Activated CD4-positive, CD25-positive, alpha-beta regulatory T cell (primary cell): ENCODE results near the gene TMEM202.
"Not testable (repeated sequence)": the region's sequence is repeated elsewhere in the genome, so short reads cannot be mapped to it uniquely, and the experiment has no call there.

ENCODE experiments used
- DNase-seq, 4 experiments: peaks; one replicate each; lab custom pipeline; 2025; lab: John Stamatoyannopoulos, UW

Gene TMEM202, protein sequence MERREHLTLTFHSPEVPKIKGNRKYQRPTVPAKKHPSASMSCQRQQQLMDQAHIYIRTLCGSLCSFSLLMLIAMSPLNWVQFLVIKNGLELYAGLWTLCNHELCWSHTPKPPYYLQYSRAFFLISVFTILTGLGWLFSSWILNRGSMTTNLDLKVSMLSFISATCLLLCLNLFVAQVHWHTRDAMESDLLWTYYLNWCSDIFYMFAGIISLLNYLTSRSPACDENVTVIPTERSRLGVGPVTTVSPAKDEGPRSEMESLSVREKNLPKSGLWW

DNA sequence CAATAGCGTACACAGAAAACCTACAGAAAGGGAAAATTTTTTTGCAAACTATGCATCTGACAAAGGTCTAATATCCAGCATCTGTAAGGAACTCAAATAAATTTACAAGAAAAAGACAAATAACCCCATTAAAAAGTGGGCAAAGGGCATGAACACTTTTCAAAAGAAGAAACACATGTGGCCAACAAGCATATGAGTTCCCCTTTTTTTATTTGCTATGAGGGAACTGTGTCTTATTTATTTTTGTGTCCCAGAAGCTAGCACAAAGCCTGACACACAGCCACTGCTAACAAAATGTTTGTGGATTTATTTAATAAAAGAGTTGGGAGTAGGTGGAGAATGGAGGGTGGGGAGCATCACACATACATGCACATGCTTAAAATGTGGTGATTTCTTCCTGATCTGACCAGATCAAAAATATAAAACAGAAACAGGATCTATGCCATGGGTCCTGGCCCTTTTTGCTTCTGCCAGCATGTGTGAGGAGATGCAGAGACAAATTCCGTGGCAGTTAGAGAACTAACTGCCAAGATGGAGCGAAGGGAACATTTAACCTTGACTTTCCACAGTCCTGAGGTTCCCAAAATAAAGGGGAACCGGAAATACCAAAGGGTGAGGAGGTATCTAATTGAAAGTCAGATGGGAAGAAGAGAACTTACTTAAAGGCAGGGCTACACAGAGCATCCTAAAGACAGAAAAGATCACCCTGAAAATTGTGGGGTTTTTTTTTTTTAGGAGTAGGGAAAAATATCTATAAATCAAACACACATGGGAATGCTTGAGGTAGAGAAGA is at the start of gene TMEM202:
Gene TMEM202, plus strand, starts transcription at position 510 of the 793 bp plus-strand sequence. Its CDS starts 22 bp downstream, at position 532.
- DNase-seq, result no peak

DNA sequence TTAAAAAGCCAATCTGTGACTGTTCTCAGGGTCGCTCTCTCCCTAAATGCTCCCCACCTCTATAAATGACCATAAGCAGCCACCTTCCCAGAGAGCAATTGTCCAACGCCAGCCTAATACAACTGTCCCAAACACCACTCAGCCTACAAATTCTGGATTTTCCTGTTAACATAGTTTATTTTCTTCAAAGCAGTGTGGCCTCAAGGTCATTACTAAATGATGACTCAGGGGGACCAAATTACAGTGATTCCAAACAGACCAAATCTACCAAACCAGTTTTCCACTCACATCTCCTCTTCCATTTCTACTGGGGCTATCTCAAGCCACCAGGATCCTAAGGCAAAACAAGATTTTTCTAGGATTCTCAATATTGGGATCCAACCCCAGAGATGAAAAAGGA is 44.8 kb upstream of the TMEM202 start:
- DNase-seq, result no peak

DNA sequence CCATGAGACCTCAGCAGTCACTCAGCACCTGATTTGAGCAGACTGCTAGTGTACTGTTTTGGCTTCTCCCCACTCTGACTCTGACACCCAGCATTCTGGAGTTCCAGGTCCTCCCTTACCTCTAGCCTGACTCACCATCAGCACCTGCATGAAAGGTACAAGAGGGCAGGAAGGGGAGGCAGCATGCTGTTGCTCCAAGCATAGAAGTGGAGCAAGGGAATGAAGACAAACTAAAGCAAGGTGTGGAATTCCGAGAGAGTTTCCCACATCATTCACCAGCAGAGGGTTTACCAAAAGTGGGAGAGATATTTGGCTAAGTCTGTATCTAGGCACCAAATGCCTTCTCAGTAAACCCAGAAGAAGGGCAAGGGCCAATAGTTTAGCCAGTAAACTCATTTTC is 43.6 kb upstream of the TMEM202 start:
- DNase-seq, result no peak

DNA sequence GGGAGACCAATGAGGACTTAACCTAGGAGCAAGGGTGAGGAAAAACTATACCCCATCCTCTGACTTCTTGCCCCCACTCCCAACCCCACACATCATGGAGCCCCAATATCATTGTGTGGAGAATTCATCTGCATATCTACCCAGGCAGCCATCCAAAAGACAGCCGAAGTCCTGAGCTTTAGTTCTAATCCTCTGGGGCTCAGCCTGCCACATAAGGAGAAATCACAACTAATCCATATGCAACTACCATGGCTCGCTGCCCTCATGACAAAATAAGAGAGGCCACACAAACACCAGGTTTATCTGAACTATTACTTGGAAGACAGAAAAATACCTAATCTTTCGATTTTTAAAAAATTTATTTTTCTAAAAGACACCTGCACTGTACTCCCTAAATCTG is 40.0 kb upstream of the TMEM202 start:
- no peak for DNase-seq

DNA sequence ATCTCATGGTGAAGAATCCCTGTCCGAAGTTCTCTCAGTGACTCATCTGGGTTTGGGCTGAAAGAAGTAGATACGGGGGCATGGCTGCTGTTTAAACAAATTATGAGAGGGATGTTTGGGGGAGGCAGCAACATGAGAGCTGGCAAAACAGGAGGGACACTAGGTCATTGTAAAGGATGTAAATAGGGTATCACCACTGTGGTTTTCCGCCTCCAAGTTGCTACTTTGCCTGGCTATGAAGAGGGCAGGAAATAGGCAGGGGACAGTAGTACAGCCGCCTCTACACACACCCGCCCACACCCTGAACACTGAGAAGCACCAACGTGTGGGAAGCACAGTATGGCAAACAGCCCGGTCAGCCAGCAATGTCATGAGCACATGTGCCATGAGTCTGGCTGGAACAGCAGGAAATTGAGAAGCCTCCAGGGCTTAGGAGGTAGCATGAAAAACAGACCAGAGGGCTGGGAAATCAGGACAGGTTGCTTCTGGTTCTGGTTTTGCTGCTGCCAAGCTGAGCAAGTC is 39.4 kb upstream of the TMEM202 start:
- no peak for DNase-seq

DNA sequence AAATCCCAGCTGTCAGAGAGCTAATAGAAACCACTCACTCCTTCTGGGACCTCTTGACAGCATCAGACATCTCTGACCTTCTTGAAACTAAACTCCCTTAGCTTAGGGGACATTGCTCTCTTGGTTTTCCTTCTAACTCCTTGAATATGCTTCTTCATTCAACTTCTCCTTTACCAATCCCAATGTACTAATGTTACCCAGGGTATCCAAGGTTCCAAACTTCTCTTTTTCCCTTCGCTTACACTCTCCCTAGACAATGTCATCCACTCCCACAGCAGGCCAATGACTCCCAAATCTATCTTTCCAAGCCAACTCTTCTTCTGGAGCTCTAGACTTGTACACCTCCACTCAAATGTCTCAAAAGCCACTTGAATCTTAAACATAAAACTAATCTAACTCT is 36.9 kb upstream of the TMEM202 start:
- no peak for DNase-seq

DNA sequence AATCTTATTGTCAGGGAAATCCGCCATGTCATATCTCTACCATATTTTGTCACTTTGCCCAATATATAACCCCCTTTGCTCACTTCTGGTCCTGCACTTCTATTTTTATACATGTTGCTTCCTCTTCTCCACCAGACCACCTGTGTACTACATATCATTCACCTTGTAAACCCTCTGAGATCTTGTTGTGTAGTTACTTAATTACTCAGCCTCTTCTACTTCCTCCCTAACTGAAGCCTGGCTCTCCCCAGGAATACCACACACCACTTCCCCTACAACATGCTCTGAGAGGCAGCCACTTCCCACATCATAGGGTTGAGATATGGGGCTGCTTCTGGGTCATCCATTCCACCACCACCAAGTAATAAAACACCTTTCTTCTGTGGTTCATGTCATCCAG is 32.3 kb upstream of the TMEM202 start:
- no peak for DNase-seq

DNA sequence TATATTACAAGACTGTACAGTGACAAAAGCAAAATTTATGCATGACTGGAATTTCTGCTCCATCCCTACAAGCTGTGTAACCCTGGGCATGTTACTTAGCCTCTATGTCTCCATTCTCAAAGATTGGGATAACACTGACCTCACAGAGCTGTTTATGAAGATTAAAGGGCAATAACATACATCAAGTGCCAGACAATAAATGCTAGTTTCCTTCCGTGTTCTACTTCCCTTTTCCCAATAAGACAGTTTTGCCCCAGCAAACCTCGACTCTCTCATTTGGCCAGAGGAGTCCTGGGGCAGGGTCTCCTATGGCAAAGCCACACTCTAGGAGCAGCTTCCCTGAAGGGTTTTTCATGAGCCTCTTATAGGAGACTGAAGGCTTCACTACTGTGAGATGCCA is 29.8 kb upstream of the TMEM202 start:
- DNase-seq, result no peak

DNA sequence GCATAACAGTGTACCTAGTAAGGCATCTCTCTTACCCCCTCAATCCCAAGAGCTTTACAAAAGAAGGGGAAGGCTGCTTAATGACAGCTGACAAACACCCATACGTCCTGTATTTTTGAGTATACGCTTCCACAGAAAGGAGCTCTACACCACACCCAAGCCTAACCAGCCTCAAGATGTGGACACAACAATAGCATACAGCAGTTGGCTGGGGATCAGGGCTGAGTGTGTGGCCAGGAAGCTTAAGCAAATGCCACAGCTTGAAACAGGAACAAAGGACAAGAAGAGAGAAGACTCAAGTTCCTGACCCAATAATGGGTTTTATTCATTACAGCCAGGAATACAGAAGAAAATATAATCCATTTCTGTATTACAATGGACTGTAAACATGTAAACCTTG is 29.2 kb upstream of the TMEM202 start:
- DNase-seq, result no peak

DNA sequence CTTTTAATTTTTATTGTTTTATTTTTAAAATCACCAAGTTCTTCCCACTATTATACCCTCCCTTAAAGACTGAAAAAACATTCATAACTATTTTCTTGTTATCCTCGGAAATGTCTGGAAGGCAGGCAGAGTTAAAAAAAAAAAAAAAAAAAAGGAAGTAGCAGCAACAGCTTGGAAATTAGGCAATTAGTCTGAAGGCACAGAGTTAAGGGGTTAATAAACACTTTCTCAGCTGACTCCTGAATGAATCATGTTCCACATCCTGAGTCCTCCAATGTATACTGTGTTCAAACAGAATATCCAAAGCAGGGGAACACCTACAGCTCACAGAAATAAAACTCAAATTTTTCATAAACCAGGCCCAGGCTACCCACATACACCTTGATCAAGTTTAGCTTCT is 28.1 kb upstream of the TMEM202 start:
- DNase-seq, result no peak

DNA sequence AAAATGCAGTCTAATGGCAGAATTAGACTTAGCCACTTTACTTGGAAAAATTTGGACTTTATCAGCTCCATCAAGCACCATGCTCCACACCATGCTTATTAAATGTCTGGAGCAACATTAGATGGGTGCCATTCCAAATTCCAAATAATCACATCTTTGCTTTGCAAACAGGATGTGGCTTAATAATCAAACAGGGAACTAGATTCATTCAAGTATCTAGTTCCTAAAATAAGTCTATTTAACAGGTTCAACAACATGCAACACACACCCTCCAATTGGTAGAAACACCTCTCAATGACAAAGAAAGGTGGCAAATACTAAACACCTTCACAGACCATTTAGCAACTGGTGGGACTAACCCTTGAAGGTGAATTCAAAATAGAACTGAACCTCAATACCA is 25.7 kb upstream of the TMEM202 start:
- no peak for DNase-seq

DNA sequence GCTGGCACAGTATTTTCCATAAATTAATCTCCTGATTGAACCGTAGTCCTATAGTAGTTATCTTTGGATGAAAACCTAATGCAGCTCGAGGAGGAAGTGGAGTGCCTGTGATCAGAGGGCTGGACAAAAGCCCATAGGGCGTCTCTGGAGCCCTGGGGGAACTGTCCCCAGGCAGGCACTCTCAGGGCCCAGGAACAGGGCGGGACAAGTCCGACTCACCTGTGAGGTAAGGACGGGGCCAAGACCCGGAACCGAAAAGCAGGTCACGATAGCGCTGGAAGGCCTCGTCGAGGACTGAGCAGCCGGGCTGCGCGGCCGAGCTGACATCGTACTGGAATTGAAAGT is 22.6 kb upstream of the TMEM202 start:
- DNase-seq, result peak in 2 of 4 experiments; percentile 45 to 50

DNA sequence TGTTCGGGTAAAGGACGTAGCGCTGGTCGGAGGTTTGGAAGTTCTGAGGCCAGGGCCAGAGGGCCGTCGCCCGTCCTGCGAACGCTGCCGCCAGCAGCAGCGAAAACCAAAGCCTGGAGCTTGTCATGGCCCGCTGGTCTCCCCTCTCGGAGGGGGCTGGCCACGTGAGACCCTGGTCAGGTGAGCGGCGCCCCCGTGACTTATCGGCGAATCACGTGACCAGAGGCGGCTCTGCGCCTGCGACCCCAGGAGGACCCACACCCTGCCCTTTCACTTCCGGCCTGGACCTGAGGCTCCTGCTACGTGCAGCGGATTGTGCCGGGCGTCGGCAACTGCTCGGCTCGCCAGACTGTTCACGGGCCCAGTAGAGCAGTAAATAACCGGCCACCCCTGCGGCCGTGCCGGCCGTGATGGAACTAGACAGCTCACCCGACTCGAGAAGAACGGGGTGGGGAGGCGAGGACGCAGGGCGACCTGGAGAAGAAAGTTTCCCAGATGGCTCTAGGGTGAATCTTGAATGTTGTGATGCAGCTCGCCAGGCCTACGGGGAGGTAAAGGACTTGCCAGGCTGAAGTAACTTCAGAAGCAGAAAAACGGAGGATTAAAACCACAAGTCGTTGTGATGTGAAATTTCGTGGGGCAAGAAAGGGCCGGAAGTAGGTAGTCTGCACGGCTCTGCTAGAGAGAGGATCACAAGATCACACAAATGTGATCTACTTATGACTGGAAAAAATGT is 22.1 kb upstream of the TMEM202 start, which contains the start of gene HEXA:
Gene HEXA, minus strand, starts transcription at position 169 of the 736 bp plus-strand sequence. Its CDS starts 42 bp downstream, at position 127.
- peak; percentile 90 to 94 (median 92) for DNase-seq

DNA sequence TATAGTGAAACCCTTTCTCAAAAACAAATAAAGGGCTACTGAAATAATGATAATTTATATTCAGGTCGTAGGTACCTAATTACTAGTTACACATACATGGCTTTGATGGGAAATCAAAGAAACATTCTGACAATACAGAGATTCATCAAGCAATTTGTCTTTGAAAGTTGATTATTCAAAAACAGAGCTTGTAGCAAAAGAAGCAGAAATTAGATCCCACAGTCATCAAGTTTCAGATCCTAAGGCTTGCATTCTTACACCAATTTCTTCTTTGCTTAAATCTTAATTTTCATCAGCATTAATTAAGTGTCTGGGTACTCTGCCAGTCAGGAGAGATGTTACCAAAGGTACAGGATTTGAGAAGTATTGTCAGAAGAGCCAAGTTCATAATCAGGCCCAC is 20.8 kb upstream of the TMEM202 start:
- no peak for DNase-seq

DNA sequence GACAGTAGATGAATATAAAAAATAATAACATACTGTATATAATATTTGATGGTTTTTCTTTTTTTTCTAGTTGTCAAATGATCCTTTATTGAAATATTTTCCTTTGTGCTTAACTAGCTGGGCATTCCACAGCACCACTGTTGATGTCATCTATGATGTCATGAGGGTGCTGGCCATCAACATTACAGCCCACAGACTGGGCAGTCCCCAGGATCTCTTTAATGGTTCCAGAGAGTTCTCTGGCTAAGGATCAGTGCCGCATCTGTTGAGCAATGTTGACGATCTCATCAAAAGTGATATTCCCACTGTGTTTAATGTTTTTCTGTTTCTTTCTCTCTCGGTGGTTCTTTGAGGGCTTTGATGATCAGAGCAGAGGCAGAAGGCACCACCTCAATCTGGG is 19.0 kb upstream of the TMEM202 start:
- DNase-seq, result not testable (repeated sequence)

DNA sequence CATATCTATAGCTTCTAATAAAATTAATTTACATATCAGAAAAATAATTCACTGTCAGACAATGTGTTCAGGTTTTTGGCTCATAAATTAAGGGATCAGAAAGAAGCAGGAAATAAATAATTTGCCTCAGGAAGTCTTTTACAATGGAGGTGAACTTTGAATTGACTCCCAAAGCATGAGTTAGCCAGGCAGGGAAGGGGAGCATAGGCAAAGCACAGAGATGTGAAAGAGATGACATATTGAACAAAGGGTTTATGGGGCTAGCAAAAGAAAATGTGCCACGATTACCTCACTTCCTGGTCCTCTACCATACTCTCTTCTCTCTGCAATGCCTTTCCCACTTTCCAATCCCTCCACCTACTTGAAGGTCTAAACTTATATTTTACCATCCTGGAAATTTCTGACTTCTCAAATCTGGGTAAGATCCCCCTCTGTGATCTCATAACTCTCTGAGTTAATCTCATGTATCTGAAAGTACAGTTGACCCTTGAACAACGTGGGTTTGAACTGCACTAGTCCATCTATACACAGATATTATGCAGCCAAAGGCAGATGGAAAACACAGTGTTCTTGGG is 18.2 kb upstream of the TMEM202 start:
- DNase-seq, result no peak

DNA sequence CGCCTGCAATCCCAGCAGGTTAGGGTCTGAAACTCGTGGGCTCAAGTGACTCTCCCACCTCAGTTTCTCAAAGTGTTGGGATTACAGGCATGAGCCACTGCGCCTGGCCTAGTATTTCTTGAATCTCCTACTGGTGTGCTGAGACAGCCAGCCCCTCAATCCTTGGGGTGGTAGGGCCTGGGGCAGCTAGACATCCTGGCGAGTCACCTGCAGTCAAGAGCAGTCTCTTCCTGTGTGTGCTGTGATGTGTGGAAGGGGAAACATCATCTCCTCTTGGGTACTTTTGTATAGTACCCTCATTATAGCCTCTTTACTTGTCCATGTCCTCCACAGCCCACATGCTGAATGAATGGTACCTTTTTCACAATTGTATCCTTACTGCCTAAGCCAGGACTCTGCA is 17.4 kb upstream of the TMEM202 start:
- no peak for DNase-seq

DNA sequence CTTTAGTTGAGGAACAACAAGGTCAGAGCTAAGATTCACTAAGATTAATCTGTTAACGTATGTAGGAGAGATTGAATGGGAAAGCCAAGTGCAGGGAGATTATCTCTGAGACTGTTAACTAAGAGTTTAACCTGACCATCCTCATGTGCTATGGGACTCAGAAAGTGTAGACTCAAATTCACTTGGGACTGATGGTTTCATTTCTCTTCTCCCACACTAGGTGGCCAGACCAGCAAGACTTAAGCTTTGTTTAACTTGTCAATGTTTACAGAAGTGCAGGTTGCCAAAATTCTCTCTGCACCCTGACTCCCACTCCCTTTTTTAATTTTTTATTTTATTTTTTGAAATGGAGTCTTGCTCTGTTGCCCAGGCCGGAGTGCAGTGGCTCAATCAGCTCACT is 16.0 kb upstream of the TMEM202 start:
- no peak for DNase-seq

DNA sequence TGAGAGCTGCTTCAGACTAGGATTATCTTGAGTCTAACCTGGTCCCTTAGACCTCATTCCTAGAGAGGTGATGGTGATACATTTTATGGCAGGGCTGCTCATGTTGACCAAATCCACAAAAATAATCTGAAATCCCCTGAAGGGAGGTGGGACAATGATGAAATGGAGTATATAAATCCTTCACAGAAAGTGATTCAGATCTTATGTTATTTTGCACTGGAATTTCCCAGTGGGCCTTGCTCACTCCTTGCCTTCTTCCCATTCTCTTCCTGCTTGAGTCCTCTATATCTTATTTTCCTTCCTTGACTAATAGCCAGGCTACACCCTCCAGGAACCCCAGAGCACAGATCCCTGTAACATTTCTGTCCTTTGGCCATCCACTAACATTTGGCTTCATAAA is 10.4 kb upstream of the TMEM202 start:
- DNase-seq, result no peak

DNA sequence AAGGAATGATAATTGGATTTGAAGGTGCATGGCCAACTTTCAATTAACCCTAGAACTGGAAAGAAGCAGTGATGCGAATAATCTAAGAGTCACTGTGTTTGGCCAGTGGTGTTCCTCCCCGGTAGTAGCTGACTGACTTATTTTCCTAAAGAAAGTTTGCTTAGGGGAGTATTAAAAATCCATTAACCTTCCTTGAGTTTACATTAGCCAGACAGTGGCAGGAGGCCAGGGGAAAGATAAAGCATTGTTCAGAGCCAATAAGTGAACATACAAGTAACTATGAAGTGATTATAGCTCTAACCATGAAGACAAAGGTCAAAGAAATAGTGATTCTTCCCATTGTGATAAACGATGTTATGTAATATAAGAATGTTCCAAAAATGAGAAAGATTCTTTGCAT is 8.9 kb upstream of the TMEM202 start:
- DNase-seq, result no peak

DNA sequence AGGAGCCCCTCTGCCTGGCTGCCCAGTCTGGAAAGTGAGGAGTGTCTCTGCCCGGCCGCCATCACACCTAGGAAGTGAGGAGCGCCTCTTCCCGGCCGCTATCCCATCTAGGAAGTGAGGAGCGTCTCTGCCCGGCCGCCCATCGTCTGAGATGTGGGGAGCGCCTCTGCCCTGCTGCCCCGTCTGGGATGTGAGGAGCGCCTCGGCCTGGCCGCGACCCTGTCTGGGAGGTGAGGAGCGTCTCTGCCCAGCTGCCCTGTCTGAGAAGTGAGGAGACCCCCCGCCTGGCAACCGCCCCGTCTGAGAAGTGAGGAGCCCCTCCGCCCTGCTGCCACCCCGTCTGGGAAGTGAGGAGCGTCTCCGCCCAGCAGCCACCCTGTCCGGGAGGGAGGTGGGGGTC is 1.8 kb upstream of the TMEM202 start:
- not testable (repeated sequence) for DNase-seq

DNA sequence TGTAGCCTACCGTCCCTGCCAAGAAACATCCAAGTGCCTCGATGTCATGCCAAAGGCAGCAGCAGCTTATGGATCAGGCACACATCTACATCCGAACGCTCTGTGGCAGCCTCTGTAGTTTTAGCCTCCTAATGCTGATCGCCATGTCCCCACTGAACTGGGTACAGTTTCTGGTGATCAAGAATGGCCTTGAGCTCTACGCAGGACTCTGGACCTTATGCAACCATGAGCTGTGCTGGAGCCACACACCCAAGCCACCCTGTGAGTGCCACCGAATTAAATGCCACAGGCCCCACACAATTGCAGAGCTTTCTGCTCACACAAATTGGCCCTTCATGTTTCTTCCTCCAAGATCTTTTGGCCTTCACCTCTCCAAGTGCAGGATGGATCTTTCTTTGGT is 543 bp downstream of the TMEM202 start:
- DNase-seq, result no peak
